ENCODE measurements around the gene FMN2.
"Not testable (repeated sequence)": the region's sequence is repeated elsewhere in the genome, so short reads cannot be mapped to it uniquely, and the experiment has no call there.

Gene FMN2

GRCh38 chr1:240174734-240175133 is 83.1 kb downstream of the FMN2 start:
- FAIRE-seq (no peak), DNase-seq (ENCODE audit: insufficient read length, low spot score) (no peak)
- TF ChIP-seq POLR2A (IDR thresholded peaks at IDR 0.05; ENCODE audit: low read depth, low read length) (no peak), PAX5 (IDR thresholded peaks at IDR 0.05; ENCODE audit: insufficient read depth, low read length, severe bottlenecking) (no peak), POU2F2 (IDR thresholded peaks at IDR 0.05; ENCODE audit: low read depth, low read length) (no peak), TAF1 (IDR thresholded peaks at IDR 0.05; ENCODE audit: low read depth, low read length) (no peak), SPI1 (IDR thresholded peaks at IDR 0.05; ENCODE audit: low read depth, low read length) (no peak), POLR2AphosphoS5 (IDR thresholded peaks at IDR 0.05; ENCODE audit: low read depth, low read length) (no peak)

- no peak for FAIRE-seq
- DNase-seq (ENCODE audit: insufficient read length, low spot score) = no peak
- TF ChIP-seq PAX5 (IDR thresholded peaks at IDR 0.05; ENCODE audit: insufficient read depth, low read length, severe bottlenecking) = no peak
- no peak for TF ChIP-seq POLR2A (IDR thresholded peaks at IDR 0.05; ENCODE audit: low read depth, low read length)
- no peak for TF ChIP-seq SPI1 (IDR thresholded peaks at IDR 0.05; ENCODE audit: low read depth, low read length)
- no peak for TF ChIP-seq TAF1 (IDR thresholded peaks at IDR 0.05; ENCODE audit: low read depth, low read length)
- TF ChIP-seq POU2F2 (IDR thresholded peaks at IDR 0.05; ENCODE audit: low read depth, low read length) = no peak
- TF ChIP-seq POLR2AphosphoS5 (IDR thresholded peaks at IDR 0.05; ENCODE audit: low read depth, low read length) = no peak
Observed at GRCh38 chr1:240178366-240178765, 86.7 kb downstream of the FMN2 start.

GRCh38 chr1:240184682-240185081 is 93.0 kb downstream of the FMN2 start:
- not testable (repeated sequence) for FAIRE-seq; DNase-seq (ENCODE audit: insufficient read length, low spot score)

GRCh38 chr1:240188139-240188538 is 96.5 kb downstream of the FMN2 start:
- DNase-seq (ENCODE audit: insufficient read length, low spot score) (no peak), FAIRE-seq (no peak)

GRCh38 chr1:240189386-240189989 is 97.8 kb downstream of the FMN2 start:
- no peak for FAIRE-seq
- no peak for TF ChIP-seq PAX5 (IDR thresholded peaks at IDR 0.05; ENCODE audit: insufficient read depth, low read length, severe bottlenecking)
- no peak for TF ChIP-seq TAF1 (IDR thresholded peaks at IDR 0.05; ENCODE audit: low read depth, low read length)
- DNase-seq (ENCODE audit: insufficient read length, low spot score) = no peak

More at GRCh38 chr1:240188139-240188538, 96.5 kb downstream of the FMN2 start:
- TF ChIP-seq POLR2A (IDR thresholded peaks at IDR 0.05; ENCODE audit: low read depth, low read length) (no peak), POU2F2 (IDR thresholded peaks at IDR 0.05; ENCODE audit: low read depth, low read length) (no peak), TAF1 (IDR thresholded peaks at IDR 0.05; ENCODE audit: low read depth, low read length) (no peak), POLR2AphosphoS5 (IDR thresholded peaks at IDR 0.05; ENCODE audit: low read depth, low read length) (no peak), SPI1 (IDR thresholded peaks at IDR 0.05; ENCODE audit: low read depth, low read length) (no peak), PAX5 (IDR thresholded peaks at IDR 0.05; ENCODE audit: insufficient read depth, low read length, severe bottlenecking) (no peak)

- DNase-seq (ENCODE audit: insufficient read length, low spot score) = no peak
- TF ChIP-seq POU2F2 (IDR thresholded peaks at IDR 0.05; ENCODE audit: low read depth, low read length) (no peak), SPI1 (IDR thresholded peaks at IDR 0.05; ENCODE audit: low read depth, low read length) (no peak), TAF1 (IDR thresholded peaks at IDR 0.05; ENCODE audit: low read depth, low read length) (no peak), PAX5 (IDR thresholded peaks at IDR 0.05; ENCODE audit: insufficient read depth, low read length, severe bottlenecking) (no peak)
- no peak for FAIRE-seq
Observed at GRCh38 chr1:240190881-240191401, 99.3 kb downstream of the FMN2 start.

GRCh38 chr1:240192851-240193250 is 101.2 kb downstream of the FMN2 start:
- DNase-seq (ENCODE audit: insufficient read length, low spot score) (no peak), FAIRE-seq (no peak)
- TF ChIP-seq TAF1 (IDR thresholded peaks at IDR 0.05; ENCODE audit: low read depth, low read length) (no peak), POU2F2 (IDR thresholded peaks at IDR 0.05; ENCODE audit: low read depth, low read length) (no peak), PAX5 (IDR thresholded peaks at IDR 0.05; ENCODE audit: insufficient read depth, low read length, severe bottlenecking) (no peak), SPI1 (IDR thresholded peaks at IDR 0.05; ENCODE audit: low read depth, low read length) (no peak), POLR2A (IDR thresholded peaks at IDR 0.05; ENCODE audit: low read depth, low read length) (no peak), POLR2AphosphoS5 (IDR thresholded peaks at IDR 0.05; ENCODE audit: low read depth, low read length) (no peak)

- FAIRE-seq = no peak
- DNase-seq (ENCODE audit: insufficient read length, low spot score) = no peak
- TF ChIP-seq TAF1 (IDR thresholded peaks at IDR 0.05; ENCODE audit: low read depth, low read length) = no peak
- no peak for TF ChIP-seq PAX5 (IDR thresholded peaks at IDR 0.05; ENCODE audit: insufficient read depth, low read length, severe bottlenecking)
- no peak for TF ChIP-seq POU2F2 (IDR thresholded peaks at IDR 0.05; ENCODE audit: low read depth, low read length)
- TF ChIP-seq POLR2A (IDR thresholded peaks at IDR 0.05; ENCODE audit: low read depth, low read length) = no peak
Observed at GRCh38 chr1:240193679-240194078, 102.0 kb downstream of the FMN2 start.

GRCh38 chr1:240194120-240194519 is 102.4 kb downstream of the FMN2 start:
- no peak for DNase-seq (ENCODE audit: insufficient read length, low spot score)
- no peak for FAIRE-seq

GRCh38 chr1:240198376-240198775 is 106.7 kb downstream of the FMN2 start:
- FAIRE-seq = no peak

More at GRCh38 chr1:240194120-240194519, 102.4 kb downstream of the FMN2 start:
- TF ChIP-seq TAF1 (IDR thresholded peaks at IDR 0.05; ENCODE audit: low read depth, low read length) (no peak), POLR2AphosphoS5 (IDR thresholded peaks at IDR 0.05; ENCODE audit: low read depth, low read length) (no peak), POLR2A (IDR thresholded peaks at IDR 0.05; ENCODE audit: low read depth, low read length) (no peak), SPI1 (IDR thresholded peaks at IDR 0.05; ENCODE audit: low read depth, low read length) (no peak), POU2F2 (IDR thresholded peaks at IDR 0.05; ENCODE audit: low read depth, low read length) (no peak), PAX5 (IDR thresholded peaks at IDR 0.05; ENCODE audit: insufficient read depth, low read length, severe bottlenecking) (no peak)

More at GRCh38 chr1:240198376-240198775, 106.7 kb downstream of the FMN2 start:
- no peak for DNase-seq (ENCODE audit: insufficient read length, low spot score)
- TF ChIP-seq POLR2A (IDR thresholded peaks at IDR 0.05; ENCODE audit: low read depth, low read length) = no peak
- TF ChIP-seq POU2F2 (IDR thresholded peaks at IDR 0.05; ENCODE audit: low read depth, low read length) = no peak
- TF ChIP-seq PAX5 (IDR thresholded peaks at IDR 0.05; ENCODE audit: insufficient read depth, low read length, severe bottlenecking) = no peak
- TF ChIP-seq SPI1 (IDR thresholded peaks at IDR 0.05; ENCODE audit: low read depth, low read length) = no peak
- no peak for TF ChIP-seq POLR2AphosphoS5 (IDR thresholded peaks at IDR 0.05; ENCODE audit: low read depth, low read length)
- TF ChIP-seq TAF1 (IDR thresholded peaks at IDR 0.05; ENCODE audit: low read depth, low read length) = no peak

All from GM12891 (cell line).